Dedifferentiated amniotic fluid mesenchymal stem cell (primary cell): Measurements from ENCODE around the gene COQ3.
"Not testable (repeated sequence)": the region's sequence is repeated elsewhere in the genome, so short reads cannot be mapped to it uniquely, and the experiment has no call there.

ENCODE experiments used
- DNase-seq: peaks from one replicate; pipeline ENCODE4 v3.0.0-alpha.2; 2016; ENCODE audit errors: extremely low spot score

COQ3 gene

GRCh38 chr6:99384507-99384906 is 9.5 kb downstream of the COQ3 start:
- no peak for DNase-seq

- DNase-seq = no peak
Measured at GRCh38 chr6:99378636-99379035, 15.4 kb downstream of the COQ3 start.

- no peak for DNase-seq
Measured at GRCh38 chr6:99369533-99369932, 24.5 kb downstream of the COQ3 start.

DNA sequence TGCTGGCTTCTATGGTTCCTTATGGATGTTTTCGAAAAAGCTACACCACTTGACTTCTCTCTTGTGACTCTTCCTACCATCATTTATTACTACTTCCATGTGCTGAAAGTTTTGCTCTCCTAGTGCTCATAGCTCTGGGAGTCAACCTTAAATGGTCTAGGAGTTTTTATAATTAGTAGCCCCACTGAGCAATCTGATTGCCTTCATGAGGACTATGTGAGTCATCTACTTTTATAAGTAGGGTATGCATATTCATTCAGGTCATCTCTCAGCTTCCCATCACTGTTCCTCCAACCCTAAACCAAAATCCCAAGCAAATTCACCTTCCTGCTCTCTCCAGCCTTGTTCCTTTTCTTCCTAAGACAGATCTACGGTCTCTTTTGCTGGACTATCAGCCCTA is 27.1 kb downstream of the COQ3 start:
- no peak for DNase-seq

DNA sequence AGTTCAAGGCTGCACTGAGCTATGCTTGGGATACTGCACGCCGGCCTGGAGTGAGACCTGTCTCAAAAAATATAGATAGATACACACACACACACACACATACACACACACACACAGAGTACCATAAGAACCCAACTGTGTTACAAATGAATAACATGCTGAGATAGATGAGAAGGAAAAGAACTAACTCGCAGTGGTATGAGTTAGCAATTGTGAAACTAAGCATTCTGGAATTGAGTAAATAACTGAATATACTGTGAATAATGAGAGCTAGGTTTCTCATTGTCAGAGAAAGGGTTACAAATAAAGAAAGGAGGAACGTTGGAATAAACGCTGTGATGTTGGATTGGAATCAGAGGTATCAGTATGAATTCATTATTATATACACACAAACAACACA is 30.0 kb downstream of the COQ3 start:
- DNase-seq = no peak

- DNase-seq = no peak
Measured at GRCh38 chr6:99362678-99363268, 31.2 kb downstream of the COQ3 start.

DNA sequence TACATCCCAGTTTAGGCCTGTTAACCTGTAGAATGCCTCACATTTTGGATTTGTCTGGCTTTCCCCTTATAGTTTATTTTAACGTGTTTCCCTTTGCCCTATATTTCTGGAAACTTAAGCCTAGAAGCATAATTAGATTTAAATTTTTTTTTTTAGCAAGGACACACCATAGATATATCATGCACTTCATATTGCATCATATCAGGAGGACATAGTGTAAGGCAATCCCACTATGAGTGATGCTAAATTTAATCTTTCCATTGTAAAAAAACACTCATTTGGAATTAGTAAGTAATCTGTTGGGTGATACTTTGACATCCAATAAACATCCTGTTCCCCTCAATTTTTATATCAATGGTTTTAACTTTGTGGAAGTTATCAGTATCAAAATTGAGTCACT is 34.2 kb downstream of the COQ3 start:
- DNase-seq = no peak

- no peak for DNase-seq
Measured at GRCh38 chr6:99356641-99357040, 37.4 kb downstream of the COQ3 start.

- DNase-seq = no peak
Measured at GRCh38 chr6:99354983-99355382, 39.0 kb downstream of the COQ3 start.

GRCh38 chr6:99353126-99353525 is 40.9 kb downstream of the COQ3 start:
- DNase-seq = no peak

GRCh38 chr6:99350573-99350972 is 43.4 kb downstream of the COQ3 start:
- no peak for DNase-seq

GRCh38 chr6:99349171-99350141 is 44.5 kb downstream of the COQ3 start, which contains the start of gene FAXC:
TSS of gene FAXC (minus strand) at chr6:99349674. CDS start at chr6:99349372, 302 bp downstream.
- no peak for DNase-seq

DNA sequence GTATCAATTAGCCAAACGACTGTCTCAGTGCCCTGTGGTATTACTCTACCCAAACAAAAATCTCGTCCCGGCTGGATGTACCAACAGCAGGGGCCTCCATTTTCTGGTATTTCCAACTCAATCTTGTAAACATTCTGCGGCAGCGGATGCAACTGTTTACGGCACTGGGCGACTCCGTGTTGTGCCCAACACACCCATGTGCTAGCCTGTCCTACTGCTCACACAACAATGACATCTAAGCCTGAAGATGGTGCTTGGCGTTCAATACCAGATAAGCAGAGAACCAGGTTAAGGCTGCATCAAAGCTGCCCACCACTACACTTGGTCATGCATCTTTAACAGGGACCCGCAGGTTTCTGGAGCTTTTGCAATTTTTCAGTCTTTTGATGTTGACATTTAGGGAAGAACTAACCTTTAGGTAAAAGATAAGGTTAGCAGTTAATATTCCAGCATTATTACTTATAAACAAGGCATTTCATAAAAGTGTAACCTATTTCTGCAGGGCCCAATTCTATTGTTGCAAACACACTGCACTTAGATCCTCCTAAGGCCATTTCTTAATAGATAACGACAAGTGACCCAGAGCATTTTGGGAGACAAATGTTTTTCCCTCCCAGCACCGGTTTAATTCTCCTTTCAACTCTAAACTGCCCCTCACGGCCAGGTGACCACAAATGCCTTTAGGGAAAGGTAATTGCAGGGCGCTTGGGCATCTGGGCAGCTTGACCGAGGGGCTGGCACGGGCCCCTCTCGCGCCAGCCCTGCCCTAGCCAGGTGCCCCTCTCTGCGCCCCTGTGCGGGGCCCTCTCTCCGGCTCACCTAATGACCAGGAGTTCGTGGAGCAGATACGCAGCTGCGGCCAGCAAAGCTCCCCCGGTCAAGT is 45.5 kb downstream of the COQ3 start:
- DNase-seq = no peak

GRCh38 chr6:99347804-99348203 is 46.2 kb downstream of the COQ3 start:
- DNase-seq = no peak

- DNase-seq = no peak
Measured at GRCh38 chr6:99346595-99346994, 47.4 kb downstream of the COQ3 start.

GRCh38 chr6:99345164-99345563 is 48.8 kb downstream of the COQ3 start:
- DNase-seq = no peak

- peak; percentile 37 for DNase-seq
Measured at GRCh38 chr6:99344289-99344688, 49.7 kb downstream of the COQ3 start.

DNA sequence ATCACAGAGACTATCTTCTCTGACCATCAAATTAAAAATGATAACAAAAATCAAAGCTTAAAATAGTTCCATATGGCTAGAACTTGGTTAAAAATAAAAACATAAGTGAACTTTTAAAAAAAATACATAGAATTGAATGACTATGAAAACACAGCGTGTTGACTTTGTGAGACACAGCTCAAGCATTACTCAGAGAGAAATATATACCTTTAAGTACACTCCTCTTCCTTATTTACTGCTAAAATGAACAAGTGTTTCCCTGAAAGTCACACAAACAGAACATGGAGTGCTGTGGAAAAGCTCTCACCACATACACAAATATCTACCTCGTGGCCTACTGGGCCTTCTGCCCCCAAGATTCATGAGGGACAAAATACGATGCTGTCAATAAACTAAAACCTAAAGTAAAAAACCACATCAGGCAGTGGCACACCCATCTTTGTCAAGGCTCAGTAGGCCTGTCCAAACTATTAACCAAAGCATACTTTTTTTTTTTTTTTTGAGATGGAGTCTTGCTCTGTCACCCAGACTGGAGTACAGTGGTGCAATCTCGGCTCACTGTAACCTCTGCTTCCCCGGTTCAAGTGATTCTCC is 52.0 kb downstream of the COQ3 start:
- no peak for DNase-seq

- DNase-seq = no peak
Measured at GRCh38 chr6:99338188-99338587, 55.8 kb downstream of the COQ3 start.

DNA sequence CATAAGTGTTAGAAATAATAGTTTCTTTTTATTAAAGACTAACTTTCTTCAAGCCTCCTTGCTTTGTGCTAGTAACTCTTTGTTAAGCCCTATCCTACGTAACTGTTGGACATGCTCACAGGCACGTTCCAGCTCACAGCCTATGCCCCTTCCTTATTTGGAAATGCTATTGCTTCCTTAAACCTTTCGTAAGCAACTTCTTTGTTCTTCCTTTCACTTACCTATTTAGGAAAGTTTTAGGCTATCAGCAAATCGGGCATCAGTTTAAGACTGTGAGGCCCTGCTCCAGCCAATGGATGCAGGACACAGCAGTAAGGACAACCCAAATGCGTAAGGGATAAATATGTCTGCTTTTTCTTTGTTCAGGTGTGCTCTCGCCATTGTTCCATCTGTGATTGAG is 58.7 kb downstream of the COQ3 start:
- not testable (repeated sequence) for DNase-seq

DNA sequence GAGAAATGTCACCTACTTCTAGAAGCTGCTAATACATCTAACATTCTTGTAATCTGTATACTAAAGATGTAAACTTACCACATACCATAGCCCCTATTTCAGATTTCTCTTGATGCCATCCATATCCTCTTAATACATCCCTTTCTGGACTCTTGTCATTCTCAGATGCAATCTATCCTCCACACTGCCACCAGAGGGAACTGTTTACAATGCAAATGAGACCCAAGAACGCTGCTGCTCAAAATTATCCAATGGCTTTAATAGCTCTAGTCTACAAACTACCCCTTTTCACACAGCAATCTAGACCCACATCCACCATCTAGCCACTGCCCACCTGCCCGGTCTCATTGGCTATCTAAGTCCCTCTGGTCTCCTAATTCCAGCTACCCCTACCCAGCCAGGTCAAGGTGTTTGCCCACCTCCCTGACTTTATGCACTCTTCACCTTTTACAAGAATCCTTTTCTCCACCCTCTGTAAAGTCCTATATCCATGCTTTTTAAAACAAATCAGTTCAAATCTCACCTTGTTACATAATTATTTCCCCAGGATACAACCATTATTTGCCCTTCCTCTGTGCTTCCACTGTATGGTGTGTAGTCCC is 59.4 kb downstream of the COQ3 start:
- DNase-seq = peak; percentile 19
